Smooth muscle cell (in vitro differentiated cells): Measurements from ENCODE around the gene CAMKK2. TPM values are rescaled to one million over a fixed set of nuclear protein-coding genes. Genes with fewer than 3 reads are reported as not detected.
"Not testable (repeated sequence)": the region's sequence is repeated elsewhere in the genome, so short reads cannot be mapped to it uniquely, and the experiment has no call there.

ENCODE experiments used
- DNase-seq: peaks from one replicate; lab custom pipeline; 2025; ENCODE audit not compliant: unreplicated experiment; lab: John Stamatoyannopoulos, UW
- H2AFZ ChIP-seq: fragments of 200-600 bp; sonication (generic); 2 replicates; pipeline ENCODE4 v1.6.0; 2016; ENCODE audit warnings: antibody characterized with exemption, low read depth, mild to moderate bottlenecking
- H3F3A ChIP-seq: fragments of 200-600 bp; sonication (generic); 2 replicates; pipeline ENCODE4 v1.6.0; 2017; ENCODE audit warnings: antibody characterized with exemption, low read depth
- H3K27ac ChIP-seq: fragments of 200-600 bp; sonication (generic); 2 replicates; pipeline ENCODE4 v1.5.1; 2016; ENCODE audit warnings: low read depth, mild to moderate bottlenecking
- H3K27me3 ChIP-seq: fragments of 200-600 bp; sonication (generic); 2 replicates; pipeline ENCODE4 v1.6.1; 2016; ENCODE audit warnings: low read depth, mild to moderate bottlenecking
- H3K36me3 ChIP-seq: fragments of 200-600 bp; sonication (generic); 2 replicates; pipeline ENCODE4 v1.5.1; 2016; ENCODE audit warnings: low read depth
- H3K4me1 ChIP-seq: fragments of 200-600 bp; sonication (generic); 2 replicates; pipeline ENCODE4 v1.5.1; 2016; ENCODE audit warnings: low read depth
- H3K4me2 ChIP-seq: fragments of 200-600 bp; sonication (generic); 2 replicates; pipeline ENCODE4 v1.6.0; 2016; ENCODE audit warnings: mild to moderate bottlenecking
- H3K4me3 ChIP-seq: fragments of 200-600 bp; sonication (generic); 2 replicates; pipeline ENCODE4 v1.5.1; 2016; ENCODE audit warnings: mild to moderate bottlenecking
- H3K79me2 ChIP-seq: fragments of 200-600 bp; sonication (generic); 2 replicates; pipeline ENCODE4 v1.6.0; 2016; ENCODE audit warnings: low read depth, mild to moderate bottlenecking
- H3K9ac ChIP-seq: fragments of 200-600 bp; sonication (generic); 2 replicates; pipeline ENCODE4 v1.6.0; 2016; ENCODE audit warnings: low read depth
- H3K9me3 ChIP-seq: fragments of 200-600 bp; sonication (generic); replicated peaks from 2 replicates; pipeline ENCODE4 v1.5.1; 2016; ENCODE audit warnings: low read depth
- H4K20me1 ChIP-seq: fragments of 200-600 bp; sonication (generic); 2 replicates; pipeline ENCODE4 v1.6.0; 2016; ENCODE audit warnings: low read depth
- WGBS: methylation state at CpG from one replicate; pipeline ENCODE4 v1.1.7; 2016; ENCODE audit warnings: low lambda C conversion rate; 5-methylcytosine and 5-hydroxymethylcytosine counted together
- polyA plus RNA-seq: library from polyadenylated mRNA; unstranded; fragments of >200 nt; fragmentation: Nextera tagmentation; extraction: Ambion mirVana; gene quantifications from 2 replicates; pipeline ENCODE4 v1.2.1, GENCODE V29; 2016
- total RNA-seq: library from RNA; depleted of rRNA; stranded (reverse); fragments of >200 nt; gene quantifications from 2 replicates; pipeline ENCODE4 v1.2.3, GENCODE V29; 2014
- TF ChIP-seq, protein P1 (sequence below): fragments of 200-600 bp; sonication (generic); IDR thresholded peaks from 2 replicates; pipeline ENCODE4 v1.5.1; 2017; ENCODE audit warnings: borderline replicate concordance, mild to moderate bottlenecking, antibody characterized with exemption; ENCODE audit not compliant: insufficient read depth, poor library complexity, severe bottlenecking

Gene CAMKK2
- total and polyA plus RNA-seq, 2 experiments from 2014 or later, result 13.3 to 23.4 TPM

DNA sequence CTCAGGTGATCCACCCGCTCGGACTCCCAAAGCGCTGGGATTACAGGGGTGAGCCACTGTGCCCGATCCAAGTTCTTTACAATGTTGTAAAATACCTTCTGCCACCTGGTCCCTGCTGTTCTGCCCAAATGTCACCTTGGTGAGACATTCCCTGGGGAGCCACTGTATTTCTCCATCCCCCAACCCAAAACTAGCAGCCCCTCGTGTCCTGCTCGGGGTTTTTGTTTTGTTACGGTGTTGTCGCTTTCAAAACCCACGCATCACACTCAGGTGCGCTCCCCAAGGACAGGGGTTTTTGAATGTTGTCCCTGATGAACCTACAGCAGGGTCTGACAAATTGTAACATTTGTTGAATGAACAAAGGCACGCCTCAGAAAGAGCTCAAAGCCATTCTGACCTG is 37.4 kb downstream of the CAMKK2 start:
- H3K4me3 ChIP-seq, result no peak overlapping the region
- H2AFZ ChIP-seq, result no peak overlapping the region
- H3K79me2 ChIP-seq, result no peaks in the 10 kb centered on the region
- H3K27ac ChIP-seq, result no peak overlapping the region
- no peaks in the 10 kb centered on the region for H3F3A ChIP-seq
- no peaks in the 10 kb centered on the region for H3K27me3 ChIP-seq
- 96% methylated on average over 11 of the region's 11 CpGs for WGBS
- no peak overlapping the region for H3K9ac ChIP-seq
- no peak for DNase-seq
- no peaks in the 10 kb centered on the region for H3K36me3 ChIP-seq
- TF ChIP-seq, protein P1, sequence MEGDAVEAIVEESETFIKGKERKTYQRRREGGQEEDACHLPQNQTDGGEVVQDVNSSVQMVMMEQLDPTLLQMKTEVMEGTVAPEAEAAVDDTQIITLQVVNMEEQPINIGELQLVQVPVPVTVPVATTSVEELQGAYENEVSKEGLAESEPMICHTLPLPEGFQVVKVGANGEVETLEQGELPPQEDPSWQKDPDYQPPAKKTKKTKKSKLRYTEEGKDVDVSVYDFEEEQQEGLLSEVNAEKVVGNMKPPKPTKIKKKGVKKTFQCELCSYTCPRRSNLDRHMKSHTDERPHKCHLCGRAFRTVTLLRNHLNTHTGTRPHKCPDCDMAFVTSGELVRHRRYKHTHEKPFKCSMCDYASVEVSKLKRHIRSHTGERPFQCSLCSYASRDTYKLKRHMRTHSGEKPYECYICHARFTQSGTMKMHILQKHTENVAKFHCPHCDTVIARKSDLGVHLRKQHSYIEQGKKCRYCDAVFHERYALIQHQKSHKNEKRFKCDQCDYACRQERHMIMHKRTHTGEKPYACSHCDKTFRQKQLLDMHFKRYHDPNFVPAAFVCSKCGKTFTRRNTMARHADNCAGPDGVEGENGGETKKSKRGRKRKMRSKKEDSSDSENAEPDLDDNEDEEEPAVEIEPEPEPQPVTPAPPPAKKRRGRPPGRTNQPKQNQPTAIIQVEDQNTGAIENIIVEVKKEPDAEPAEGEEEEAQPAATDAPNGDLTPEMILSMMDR, result no peak
- H3K4me2 ChIP-seq, result no peak overlapping the region
- no peaks in the 10 kb centered on the region for H3K4me1 ChIP-seq
- H3K9me3 ChIP-seq, result no peaks in the 10 kb centered on the region
- no peaks in the 10 kb centered on the region for H4K20me1 ChIP-seq

DNA sequence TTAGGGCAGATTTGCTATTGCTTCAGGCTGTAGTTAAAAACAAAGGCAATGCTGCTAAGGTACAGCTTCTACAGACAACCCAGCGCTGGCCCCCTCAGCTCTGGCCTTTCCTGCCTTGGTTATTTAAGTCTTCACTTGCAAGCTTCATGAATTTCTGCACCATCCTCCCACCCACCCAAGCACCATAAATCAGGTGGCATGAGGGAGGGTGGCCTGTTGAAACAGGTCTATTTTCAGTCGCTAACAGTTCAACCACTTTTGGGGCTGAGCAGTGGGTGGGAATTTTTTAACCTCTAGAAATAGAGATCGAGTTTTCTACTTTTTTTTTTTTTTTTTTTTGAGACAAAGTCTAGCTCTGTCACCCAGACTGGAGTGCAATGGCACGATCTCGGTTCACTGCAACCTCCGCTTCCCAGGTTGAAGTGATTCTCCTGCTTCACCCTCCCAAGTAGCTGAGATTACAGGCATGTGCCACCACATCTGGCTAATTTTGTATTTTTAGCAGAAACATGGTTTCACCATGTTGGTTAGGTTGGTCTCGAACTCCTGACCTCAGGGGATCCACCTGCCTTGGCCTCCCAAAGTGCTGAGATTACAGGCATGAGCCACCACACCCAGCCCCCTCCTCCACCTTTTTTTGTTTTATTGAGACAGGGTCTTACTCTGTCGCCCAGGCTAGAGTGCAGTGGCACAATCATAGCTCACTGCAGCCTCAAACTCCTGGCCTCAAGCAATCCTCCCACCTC is 38.6 kb downstream of the CAMKK2 start:
- not testable (repeated sequence) for H3K9me3 ChIP-seq, H3K4me1 ChIP-seq, DNase-seq, H4K20me1 ChIP-seq, H3K4me3 ChIP-seq, H3K79me2 ChIP-seq, H3F3A ChIP-seq, H3K27ac ChIP-seq, H3K36me3 ChIP-seq, H3K27me3 ChIP-seq, H3K4me2 ChIP-seq, H2AFZ ChIP-seq, H3K9ac ChIP-seq
- WGBS, result 95% methylated on average over 8 of the region's 8 CpGs

DNA sequence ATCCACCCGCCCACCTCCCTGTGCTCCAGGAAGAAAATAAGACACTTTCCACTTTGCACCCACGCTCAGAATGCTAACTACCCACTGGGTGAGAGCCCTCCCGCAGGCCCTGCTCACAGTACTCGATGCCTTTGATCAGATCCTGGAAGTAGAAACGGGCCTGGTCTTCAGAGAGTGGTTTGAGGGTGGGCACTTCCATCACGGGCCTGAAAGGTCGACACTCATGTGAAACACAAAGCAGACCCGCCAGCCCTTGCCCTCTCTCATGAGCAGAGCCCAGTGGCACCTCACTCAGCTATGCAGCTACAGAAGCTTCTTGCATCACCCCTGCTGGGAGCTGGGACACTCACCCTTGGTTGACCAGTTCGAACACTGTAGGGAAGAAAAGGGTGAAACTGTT is 41.1 kb downstream of the CAMKK2 start:
- H3K4me2 ChIP-seq, result no peak overlapping the region
- TF ChIP-seq, protein P1, result no peak
- no peak overlapping the region for H3K27ac ChIP-seq
- H4K20me1 ChIP-seq, result no peaks in the 10 kb centered on the region
- DNase-seq, result no peak
- H3F3A ChIP-seq, result no peaks in the 10 kb centered on the region
- H3K4me1 ChIP-seq, result no peaks in the 10 kb centered on the region
- H3K9ac ChIP-seq, result no peak overlapping the region
- no peak overlapping the region for H3K4me3 ChIP-seq
- H3K36me3 ChIP-seq, result peaks cover 4% of the 10 kb centered on the region
- H3K27me3 ChIP-seq, result no peaks in the 10 kb centered on the region
- no peaks in the 10 kb centered on the region for H3K9me3 ChIP-seq
- 90% methylated on average over 9 of the region's 9 CpGs for WGBS
- H2AFZ ChIP-seq, result no peak overlapping the region
- no peaks in the 10 kb centered on the region for H3K79me2 ChIP-seq

DNA sequence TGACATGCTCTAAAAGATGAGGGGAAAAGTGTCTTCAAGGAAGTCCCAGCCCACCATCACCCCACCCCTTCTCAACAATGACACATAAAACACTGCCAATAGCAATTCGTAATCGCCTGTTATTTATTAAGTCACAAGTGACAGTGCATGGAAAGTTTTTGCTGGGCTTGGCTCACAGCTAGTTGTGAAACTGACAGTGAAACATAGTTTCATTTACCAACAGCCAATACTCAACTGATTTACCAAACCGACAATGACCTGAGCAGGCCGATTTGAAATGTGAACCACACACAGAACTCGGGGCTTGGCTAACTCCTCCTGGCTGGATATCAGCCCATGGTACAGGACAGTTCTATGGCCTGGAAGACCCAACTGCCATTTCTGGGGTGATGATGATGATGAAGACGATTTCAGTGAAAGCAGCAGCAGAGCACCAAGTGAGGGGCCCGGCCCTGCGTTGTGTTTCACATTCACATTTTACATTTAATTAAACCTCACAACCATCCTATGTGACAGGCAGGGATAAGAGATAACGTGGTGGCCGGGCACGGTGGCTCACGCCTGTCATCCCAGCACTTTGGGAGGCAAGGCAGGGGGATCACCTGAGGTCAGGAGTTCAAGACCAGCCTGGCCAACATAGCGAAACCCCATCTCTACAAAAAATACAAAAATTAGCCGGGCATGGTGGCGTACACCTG is 42.7 kb downstream of the CAMKK2 start:
- TF ChIP-seq, protein P1, result no peak

More for the DNA sequence above, 42.7 kb downstream of the CAMKK2 start:
- no peak overlapping the region for H3K4me3 ChIP-seq
- no peaks in the 10 kb centered on the region for H3K79me2 ChIP-seq
- DNase-seq, result no peak
- H3K4me2 ChIP-seq, result no peak overlapping the region
- H3K27ac ChIP-seq, result no peak overlapping the region
- H3K9me3 ChIP-seq, result no peaks in the 10 kb centered on the region
- peaks cover 4% of the 10 kb centered on the region for H3K36me3 ChIP-seq
- H4K20me1 ChIP-seq, result no peaks in the 10 kb centered on the region
- WGBS, result 98% methylated on average over 15 of the region's 15 CpGs
- no peak overlapping the region for H3K9ac ChIP-seq
- H2AFZ ChIP-seq, result no peak overlapping the region
- no peaks in the 10 kb centered on the region for H3K4me1 ChIP-seq
- no peaks in the 10 kb centered on the region for H3F3A ChIP-seq
- no peaks in the 10 kb centered on the region for H3K27me3 ChIP-seq
